Amygdala (tissue), 56 donors: ENCODE data around the gene ACVR1B.
A peak's percentile ranks its signal among the peaks of the same experiment; 100 is the strongest.

Source experiments
- DNase-seq, 56 donors: peaks; one replicate each; lab custom pipeline; 2025; lab: John Stamatoyannopoulos, UW

The ACVR1B gene

GRCh38 chr12:51941604-51942003 is 9.9 kb upstream of the ACVR1B start:
- DNase-seq = no peak

GRCh38 chr12:51942056-51942455 is 9.4 kb upstream of the ACVR1B start:
- no peak for DNase-seq

GRCh38 chr12:51942501-51943000 is 8.9 kb upstream of the ACVR1B start:
- no peak for DNase-seq

- DNase-seq = no peak
These were observed 8.2 kb upstream of the ACVR1B start for GRCh38 chr12:51943346-51943745.

GRCh38 chr12:51944608-51945233 is 6.8 kb upstream of the ACVR1B start:
- DNase-seq = no peak

GRCh38 chr12:51947246-51947996 is 4.1 kb upstream of the ACVR1B start:
- no peak for DNase-seq

GRCh38 chr12:51948066-51948465 is 3.4 kb upstream of the ACVR1B start:
- no peak for DNase-seq

GRCh38 chr12:51949342-51950030 is 2.0 kb upstream of the ACVR1B start:
- no peak for DNase-seq

- peak in 1 of 56 donors; percentile 32 for DNase-seq
These were observed 759 bp upstream of the ACVR1B start for GRCh38 chr12:51950682-51951198.

- DNase-seq = peak in 1 of 56 donors; percentile 17
These were observed 584 bp downstream of the ACVR1B start for GRCh38 chr12:51951843-51952722.

GRCh38 chr12:51953089-51953488 is 1.6 kb downstream of the ACVR1B start:
- DNase-seq = peak in 2 of 56 donors; percentile 10 to 12

GRCh38 chr12:51953864-51954263 is 2.4 kb downstream of the ACVR1B start:
- no peak for DNase-seq

GRCh38 chr12:51954561-51955361 is 3.3 kb downstream of the ACVR1B start:
- DNase-seq = no peak

GRCh38 chr12:51955702-51956101 is 4.2 kb downstream of the ACVR1B start:
- no peak for DNase-seq

- no peak for DNase-seq
These were observed 7.0 kb downstream of the ACVR1B start for GRCh38 chr12:51958542-51958941.

- DNase-seq = no peak
These were observed 7.7 kb downstream of the ACVR1B start for GRCh38 chr12:51959211-51959610.

- DNase-seq = no peak
These were observed 8.4 kb downstream of the ACVR1B start for GRCh38 chr12:51959921-51960320.

GRCh38 chr12:51960488-51960887 is 9.0 kb downstream of the ACVR1B start:
- DNase-seq = no peak

- DNase-seq = no peak
These were observed 9.4 kb downstream of the ACVR1B start for GRCh38 chr12:51960890-51961289.
